Measurements from ENCODE around the gene AKT3.

The AKT3 gene

GRCh38 chr1:243730487-243731150 is 119.4 kb downstream of the AKT3 start:
- DNase-seq = no peak

- no peak for DNase-seq
Observed at GRCh38 chr1:243729956-243730355, 120.1 kb downstream of the AKT3 start.

- DNase-seq = no peak
Observed at GRCh38 chr1:243727503-243728203, 122.4 kb downstream of the AKT3 start.

- no peak for DNase-seq
Observed at GRCh38 chr1:243726806-243727502, 123.1 kb downstream of the AKT3 start.

- DNase-seq = no peak
Observed at GRCh38 chr1:243725846-243726245, 124.2 kb downstream of the AKT3 start.

GRCh38 chr1:243725075-243725474 is 125.0 kb downstream of the AKT3 start:
- no peak for DNase-seq

- DNase-seq = no peak
Observed at GRCh38 chr1:243723458-243724043, 126.5 kb downstream of the AKT3 start.

- no peak for DNase-seq
Observed at GRCh38 chr1:243723050-243723449, 127.0 kb downstream of the AKT3 start.

- no peak for DNase-seq
Observed at GRCh38 chr1:243719476-243719875, 130.6 kb downstream of the AKT3 start.

- no peak for DNase-seq
Observed at GRCh38 chr1:243718893-243719292, 131.2 kb downstream of the AKT3 start.

- no peak for DNase-seq
Observed at GRCh38 chr1:243718022-243718421, 132.0 kb downstream of the AKT3 start.

GRCh38 chr1:243716906-243717305 is 133.1 kb downstream of the AKT3 start:
- no peak for DNase-seq

GRCh38 chr1:243715285-243715684 is 134.8 kb downstream of the AKT3 start:
- no peak for DNase-seq

- peak; percentile 87 for DNase-seq
Observed at GRCh38 chr1:243713470-243714186, 136.4 kb downstream of the AKT3 start.

GRCh38 chr1:243712941-243713340 is 137.1 kb downstream of the AKT3 start:
- no peak for DNase-seq

- DNase-seq = no peak
Observed at GRCh38 chr1:243712242-243712641, 137.8 kb downstream of the AKT3 start.

GRCh38 chr1:243710467-243710866 is 139.6 kb downstream of the AKT3 start:
- DNase-seq = no peak

- no peak for DNase-seq
Observed at GRCh38 chr1:243708210-243708609, 141.8 kb downstream of the AKT3 start.

GRCh38 chr1:243706563-243706962 is 143.5 kb downstream of the AKT3 start:
- DNase-seq = peak; percentile 28

- DNase-seq = no peak
Observed at GRCh38 chr1:243705585-243705984, 144.5 kb downstream of the AKT3 start.

- DNase-seq = no peak
Observed at GRCh38 chr1:243701872-243702271, 148.2 kb downstream of the AKT3 start.

GRCh38 chr1:243693800-243694199 is 156.2 kb downstream of the AKT3 start:
- DNase-seq = peak; percentile 15

GRCh38 chr1:243686159-243686558 is 163.9 kb downstream of the AKT3 start:
- DNase-seq = no peak
